ENCODE results near the gene LYZL4.

The LYZL4 gene

DNA sequence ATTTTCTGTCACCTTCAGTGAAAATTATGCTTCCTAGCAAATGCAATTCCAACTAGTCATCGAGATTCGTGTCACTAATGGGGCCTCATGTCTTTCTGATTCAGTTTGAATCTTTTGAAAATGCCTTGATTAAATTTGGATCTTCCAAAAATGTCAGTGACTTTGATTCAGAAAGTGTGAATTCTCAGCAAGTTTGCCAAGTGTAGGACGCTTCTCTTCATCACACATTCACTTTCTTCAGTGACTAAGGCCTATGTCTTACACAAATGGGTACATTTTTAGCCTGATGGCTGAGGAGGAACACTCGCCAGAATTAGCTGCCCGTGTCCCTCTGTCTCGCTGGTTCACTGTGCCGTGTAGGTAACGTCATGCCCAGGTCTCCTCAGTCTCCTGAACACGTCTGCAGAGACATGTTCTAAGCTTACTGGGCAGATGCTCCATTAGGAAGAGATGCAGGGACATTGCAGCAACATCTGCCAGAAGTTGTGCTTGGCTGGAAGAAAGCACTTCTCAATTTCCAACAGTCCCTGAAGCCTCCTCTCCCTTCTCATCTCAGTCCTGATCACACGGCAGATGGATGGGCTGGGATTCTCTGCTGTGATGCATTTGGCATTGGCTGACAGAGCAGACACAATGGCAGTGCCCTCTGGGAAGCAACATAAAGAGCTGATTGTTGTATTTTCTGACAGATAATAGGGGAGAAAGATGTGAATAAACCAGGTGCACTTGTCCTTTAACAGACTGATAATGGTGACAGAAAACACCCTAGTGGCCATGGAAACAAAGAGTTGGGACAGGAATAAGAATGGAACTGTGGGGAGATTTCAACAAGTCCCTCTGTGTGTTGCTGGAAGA lies 29.1 kb upstream of the LYZL4 start:
- Histone ChIP-seq H3K36me3 (ENCODE audit: control insufficient read depth, insufficient read depth, low read length) (no peaks in the 10 kb centered on the region), H3K4me3 (ENCODE audit: low read depth, low read length) (no peak overlapping the region), H3K4me2 (ENCODE audit: low read length) (no peak overlapping the region), H3K9ac (no peak overlapping the region), H3K27ac (no peak overlapping the region), H2AFZ (no peak overlapping the region), H3K4me1 (no peaks in the 10 kb centered on the region), H3K9me3 (ENCODE audit: control insufficient read depth, low read length) (no peaks in the 10 kb centered on the region), H3K27me3 (ENCODE audit: control insufficient read depth, insufficient read depth, low read length) (no peaks in the 10 kb centered on the region), H3K79me2 (no peaks in the 10 kb centered on the region)
- TF ChIP-seq CTCF (IDR thresholded peaks at IDR 0.05) = no peak

DNA sequence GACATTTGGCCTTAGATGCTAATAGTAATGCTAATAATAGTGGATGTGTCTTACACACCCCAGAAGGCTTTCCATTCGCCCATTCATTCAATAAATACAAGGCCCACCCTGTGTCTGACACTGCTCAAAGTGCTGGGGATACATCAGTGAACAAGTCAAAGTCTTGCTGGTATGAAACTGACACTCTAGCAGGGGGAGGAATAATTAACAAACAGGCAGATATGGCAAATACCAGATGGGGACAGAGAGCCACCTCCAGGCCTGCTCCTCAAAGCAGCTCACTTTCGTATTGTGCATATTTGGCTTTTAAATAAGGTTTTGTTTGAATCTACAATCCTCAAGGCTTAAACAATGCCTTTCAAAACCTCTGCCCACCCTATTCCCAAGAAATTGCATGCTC lies 28.3 kb upstream of the LYZL4 start:
- TF ChIP-seq CTCF (IDR thresholded peaks at IDR 0.05) = no peak
- no peak overlapping the region for H3K9ac ChIP-seq
- H3K27me3 ChIP-seq (ENCODE audit: control insufficient read depth, insufficient read depth, low read length) = no peaks in the 10 kb centered on the region
- H3K36me3 ChIP-seq (ENCODE audit: control insufficient read depth, insufficient read depth, low read length) = no peaks in the 10 kb centered on the region
- no peaks in the 10 kb centered on the region for H3K4me1 ChIP-seq
- no peak overlapping the region for H3K4me2 ChIP-seq (ENCODE audit: low read length)
- H3K4me3 ChIP-seq (ENCODE audit: low read depth, low read length) = no peak overlapping the region
- no peaks in the 10 kb centered on the region for H3K9me3 ChIP-seq (ENCODE audit: control insufficient read depth, low read length)
- no peaks in the 10 kb centered on the region for H3K79me2 ChIP-seq
- no peak overlapping the region for H3K27ac ChIP-seq
- H2AFZ ChIP-seq = no peak overlapping the region

DNA sequence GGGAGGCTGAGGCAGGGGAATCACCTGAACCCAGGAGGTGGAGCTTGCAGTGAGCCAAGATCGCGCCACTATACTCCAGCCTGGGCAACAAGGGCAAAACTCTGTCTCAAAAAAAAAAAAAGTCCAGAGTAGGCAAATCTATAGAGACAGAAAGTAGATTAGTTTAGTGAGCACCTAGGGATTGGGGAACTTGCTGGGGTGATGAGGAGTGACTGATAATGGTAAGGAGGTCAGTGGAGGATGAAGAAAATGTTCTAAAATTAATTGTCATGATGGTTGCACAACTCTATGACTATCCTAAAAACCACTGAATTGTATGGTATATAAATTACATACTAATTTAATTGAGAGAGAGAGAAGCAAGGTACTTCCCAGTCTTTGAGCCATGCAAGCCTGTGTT lies 27.8 kb upstream of the LYZL4 start:
- Histone ChIP-seq H3K4me1 (no peaks in the 10 kb centered on the region), H3K4me2 (ENCODE audit: low read length) (no peak overlapping the region), H2AFZ (no peak overlapping the region), H3K27ac (no peak overlapping the region), H3K4me3 (ENCODE audit: low read depth, low read length) (no peak overlapping the region), H3K79me2 (no peaks in the 10 kb centered on the region), H3K9ac (no peak overlapping the region), H3K9me3 (ENCODE audit: control insufficient read depth, low read length) (no peaks in the 10 kb centered on the region), H3K27me3 (ENCODE audit: control insufficient read depth, insufficient read depth, low read length) (no peaks in the 10 kb centered on the region), H3K36me3 (ENCODE audit: control insufficient read depth, insufficient read depth, low read length) (no peaks in the 10 kb centered on the region)
- no peak for TF ChIP-seq CTCF (IDR thresholded peaks at IDR 0.05)

GRCh38 chr3:42434777-42435380 lies 24.5 kb upstream of the LYZL4 start:
- no peak for TF ChIP-seq CTCF (IDR thresholded peaks at IDR 0.05)
- no peaks in the 10 kb centered on the region for H3K79me2 ChIP-seq
- H3K27me3 ChIP-seq (ENCODE audit: control insufficient read depth, insufficient read depth, low read length) = no peaks in the 10 kb centered on the region
- no peak overlapping the region for H2AFZ ChIP-seq
- no peaks in the 10 kb centered on the region for H3K4me1 ChIP-seq
- H3K9me3 ChIP-seq (ENCODE audit: control insufficient read depth, low read length) = no peaks in the 10 kb centered on the region
- H3K27ac ChIP-seq = no peak overlapping the region
- no peak overlapping the region for H3K9ac ChIP-seq
- H3K36me3 ChIP-seq (ENCODE audit: control insufficient read depth, insufficient read depth, low read length) = no peaks in the 10 kb centered on the region
- no peak overlapping the region for H3K4me2 ChIP-seq (ENCODE audit: low read length)
- no peak overlapping the region for H3K4me3 ChIP-seq (ENCODE audit: low read depth, low read length)
